Measurements from ENCODE around the gene MLLT6.

Gene MLLT6

DNA sequence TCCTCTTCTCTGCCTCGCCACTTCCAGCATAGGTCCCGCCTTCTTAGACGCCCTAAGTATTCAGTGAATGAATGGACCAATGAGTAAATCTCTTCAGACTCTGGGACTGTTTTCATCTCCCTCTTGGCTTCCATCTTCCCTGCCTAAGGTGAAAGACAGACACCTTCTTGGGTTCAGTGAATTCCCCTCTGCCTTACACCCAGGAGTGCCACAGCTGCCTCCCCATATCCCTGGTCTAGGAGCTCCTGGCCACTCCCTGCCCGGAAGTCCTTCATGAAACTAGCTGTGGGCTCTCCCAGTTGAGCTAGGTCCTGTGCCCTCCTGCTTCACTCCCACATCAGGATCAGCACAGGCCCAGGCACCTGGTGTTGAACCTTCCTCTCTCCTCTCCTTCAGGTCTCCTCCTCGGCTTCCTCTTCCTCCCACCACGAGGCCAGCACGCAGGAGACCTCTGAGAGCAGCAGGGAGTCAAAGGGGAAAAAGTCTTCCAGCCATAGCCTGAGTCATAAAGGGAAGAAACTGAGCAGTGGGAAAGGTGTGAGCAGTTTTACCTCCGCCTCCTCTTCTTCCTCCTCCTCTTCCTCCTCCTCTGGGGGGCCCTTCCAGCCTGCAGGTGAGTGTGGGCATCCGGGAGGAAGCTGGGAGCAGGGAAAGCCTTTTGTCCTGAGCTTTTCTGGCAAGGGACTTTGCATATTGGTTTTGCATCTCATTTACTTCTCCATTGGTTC lies 10.3 kb downstream of the MLLT6 start:
- H3K4me3 ChIP-seq (ENCODE audit: low read length): no peak overlapping the region
- no peak for DNase-seq (ENCODE audit: low read depth)
- TF ChIP-seq, protein P1, sequence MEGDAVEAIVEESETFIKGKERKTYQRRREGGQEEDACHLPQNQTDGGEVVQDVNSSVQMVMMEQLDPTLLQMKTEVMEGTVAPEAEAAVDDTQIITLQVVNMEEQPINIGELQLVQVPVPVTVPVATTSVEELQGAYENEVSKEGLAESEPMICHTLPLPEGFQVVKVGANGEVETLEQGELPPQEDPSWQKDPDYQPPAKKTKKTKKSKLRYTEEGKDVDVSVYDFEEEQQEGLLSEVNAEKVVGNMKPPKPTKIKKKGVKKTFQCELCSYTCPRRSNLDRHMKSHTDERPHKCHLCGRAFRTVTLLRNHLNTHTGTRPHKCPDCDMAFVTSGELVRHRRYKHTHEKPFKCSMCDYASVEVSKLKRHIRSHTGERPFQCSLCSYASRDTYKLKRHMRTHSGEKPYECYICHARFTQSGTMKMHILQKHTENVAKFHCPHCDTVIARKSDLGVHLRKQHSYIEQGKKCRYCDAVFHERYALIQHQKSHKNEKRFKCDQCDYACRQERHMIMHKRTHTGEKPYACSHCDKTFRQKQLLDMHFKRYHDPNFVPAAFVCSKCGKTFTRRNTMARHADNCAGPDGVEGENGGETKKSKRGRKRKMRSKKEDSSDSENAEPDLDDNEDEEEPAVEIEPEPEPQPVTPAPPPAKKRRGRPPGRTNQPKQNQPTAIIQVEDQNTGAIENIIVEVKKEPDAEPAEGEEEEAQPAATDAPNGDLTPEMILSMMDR (IDR thresholded peaks at IDR 0.05; ENCODE audit: insufficient read depth, low read depth, low read length, missing control alignments): no peak

DNA sequence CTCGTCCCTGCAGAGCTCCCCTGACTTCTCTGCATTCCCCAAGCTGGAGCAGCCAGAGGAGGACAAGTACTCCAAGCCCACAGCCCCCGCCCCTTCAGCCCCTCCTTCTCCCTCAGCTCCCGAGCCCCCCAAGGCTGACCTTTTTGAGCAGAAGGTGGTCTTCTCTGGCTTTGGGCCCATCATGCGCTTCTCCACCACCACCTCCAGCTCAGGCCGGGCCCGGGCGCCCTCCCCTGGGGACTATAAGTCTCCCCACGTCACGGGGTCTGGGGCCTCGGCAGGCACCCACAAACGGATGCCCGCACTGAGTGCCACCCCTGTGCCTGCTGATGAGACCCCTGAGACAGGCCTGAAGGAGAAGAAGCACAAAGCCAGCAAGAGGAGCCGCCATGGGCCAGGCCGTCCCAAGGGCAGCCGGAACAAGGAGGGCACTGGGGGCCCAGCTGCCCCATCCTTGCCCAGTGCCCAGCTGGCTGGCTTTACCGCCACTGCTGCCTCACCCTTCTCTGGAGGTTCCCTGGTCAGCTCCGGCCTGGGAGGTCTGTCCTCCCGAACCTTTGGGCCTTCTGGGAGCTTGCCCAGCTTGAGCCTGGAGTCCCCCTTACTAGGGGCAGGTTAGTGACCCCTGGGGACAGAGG lies 11.4 kb downstream of the MLLT6 start:
- DNase-seq (ENCODE audit: low read depth): no peak
- no peak overlapping the region for H3K4me3 ChIP-seq (ENCODE audit: low read length)
- TF ChIP-seq, protein P1 (IDR thresholded peaks at IDR 0.05; ENCODE audit: insufficient read depth, low read depth, low read length, missing control alignments): no peak

DNA sequence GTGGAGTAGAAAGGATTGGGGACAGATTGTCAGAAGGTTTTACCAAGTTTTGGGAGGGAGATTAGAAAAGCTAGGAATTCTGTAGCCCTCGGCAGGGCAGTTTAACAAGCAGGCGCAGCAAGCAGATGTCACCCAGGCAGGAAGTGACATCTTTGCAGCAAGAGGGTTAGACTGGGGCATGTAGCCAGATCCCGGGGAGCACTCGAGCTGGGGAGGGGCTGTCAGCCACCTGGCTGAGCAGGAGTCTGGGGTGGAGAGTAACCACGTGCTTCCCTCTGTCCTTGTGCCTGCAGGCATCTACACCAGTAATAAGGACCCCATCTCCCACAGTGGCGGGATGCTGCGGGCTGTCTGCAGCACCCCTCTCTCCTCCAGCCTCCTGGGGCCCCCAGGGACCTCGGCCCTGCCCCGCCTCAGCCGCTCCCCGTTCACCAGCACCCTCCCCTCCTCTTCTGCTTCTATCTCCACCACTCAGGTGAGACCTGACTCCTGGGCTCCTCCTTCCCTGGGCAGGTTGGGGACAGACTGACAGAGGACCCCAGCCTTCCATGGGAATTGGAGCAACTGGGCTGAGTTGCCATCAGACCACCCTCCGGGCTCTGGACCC lies 12.2 kb downstream of the MLLT6 start:
- H3K4me3 ChIP-seq (ENCODE audit: low read length): no peak overlapping the region
- TF ChIP-seq, protein P1 (IDR thresholded peaks at IDR 0.05; ENCODE audit: insufficient read depth, low read depth, low read length, missing control alignments): no peak
- no peak for DNase-seq (ENCODE audit: low read depth)

DNA sequence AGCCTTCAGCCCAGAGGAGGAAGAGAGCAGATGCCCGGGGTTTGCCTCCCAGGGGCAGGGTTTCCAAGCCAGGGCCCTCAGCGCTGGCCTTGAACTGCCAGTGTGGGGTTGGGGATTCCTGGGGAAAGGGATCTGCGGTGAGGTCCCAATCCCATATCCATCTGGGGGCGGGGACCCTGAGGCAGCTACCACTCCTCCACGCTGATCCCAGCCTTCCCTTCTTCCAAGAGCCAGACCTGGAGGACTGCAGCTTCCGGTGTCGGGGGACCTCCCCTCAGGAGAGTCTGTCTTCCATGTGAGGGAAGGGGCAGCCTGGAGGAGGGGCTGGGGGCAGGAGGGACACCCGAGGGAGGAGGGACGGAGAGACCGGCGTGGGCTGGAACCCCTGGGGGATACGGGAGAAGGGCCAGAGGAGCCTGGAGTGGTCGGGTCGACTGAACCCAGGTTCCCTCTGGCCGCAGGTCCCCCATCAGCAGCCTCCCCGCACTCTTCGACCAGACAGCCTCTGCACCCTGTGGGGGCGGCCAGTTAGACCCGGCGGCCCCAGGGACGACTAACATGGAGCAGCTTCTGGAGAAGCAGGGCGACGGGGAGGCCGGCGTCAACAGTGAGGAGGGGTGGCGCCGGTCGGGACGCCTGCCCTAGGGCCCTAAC lies 14.3 kb downstream of the MLLT6 start:
- no peak for DNase-seq (ENCODE audit: low read depth)
- no peak overlapping the region for H3K4me3 ChIP-seq (ENCODE audit: low read length)
- TF ChIP-seq, protein P1 (IDR thresholded peaks at IDR 0.05; ENCODE audit: insufficient read depth, low read depth, low read length, missing control alignments): no peak

DNA sequence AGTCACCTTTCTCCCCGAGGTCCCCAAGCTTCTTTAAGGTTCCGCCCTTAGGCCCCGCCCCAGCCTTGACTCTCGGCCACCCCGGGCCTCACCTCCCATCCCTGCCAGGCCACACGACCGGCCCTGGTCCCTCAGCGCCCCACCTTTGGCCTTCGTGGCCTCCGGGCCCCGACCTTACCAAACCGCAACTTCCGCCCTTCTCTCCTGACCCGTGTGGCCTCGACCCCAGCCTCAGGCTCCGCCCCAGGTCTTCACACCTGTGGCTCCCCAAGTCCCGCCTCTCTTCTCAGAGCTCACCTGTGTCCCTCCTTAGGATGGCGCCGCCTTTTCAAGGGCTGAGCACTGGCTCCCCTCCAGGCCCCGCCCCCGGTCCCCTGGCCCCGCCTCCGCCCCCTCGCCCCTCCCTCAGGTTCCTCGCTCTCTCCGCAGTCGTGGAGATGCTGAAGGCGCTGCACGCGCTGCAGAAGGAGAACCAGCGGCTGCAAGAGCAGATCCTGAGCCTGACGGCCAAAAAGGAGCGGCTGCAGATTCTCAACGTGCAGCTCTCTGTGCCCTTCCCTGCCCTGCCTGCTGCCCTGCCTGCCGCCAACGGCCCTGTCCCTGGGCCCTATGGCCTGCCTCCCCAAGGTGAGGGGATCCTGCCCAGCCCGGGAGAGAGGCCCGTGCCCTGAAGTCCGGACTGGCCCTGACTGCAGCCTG lies 15.0 kb downstream of the MLLT6 start:
- no peak overlapping the region for H3K4me3 ChIP-seq (ENCODE audit: low read length)
- TF ChIP-seq, protein P1 (IDR thresholded peaks at IDR 0.05; ENCODE audit: insufficient read depth, low read depth, low read length, missing control alignments): no peak
- DNase-seq (ENCODE audit: low read depth): no peak

DNA sequence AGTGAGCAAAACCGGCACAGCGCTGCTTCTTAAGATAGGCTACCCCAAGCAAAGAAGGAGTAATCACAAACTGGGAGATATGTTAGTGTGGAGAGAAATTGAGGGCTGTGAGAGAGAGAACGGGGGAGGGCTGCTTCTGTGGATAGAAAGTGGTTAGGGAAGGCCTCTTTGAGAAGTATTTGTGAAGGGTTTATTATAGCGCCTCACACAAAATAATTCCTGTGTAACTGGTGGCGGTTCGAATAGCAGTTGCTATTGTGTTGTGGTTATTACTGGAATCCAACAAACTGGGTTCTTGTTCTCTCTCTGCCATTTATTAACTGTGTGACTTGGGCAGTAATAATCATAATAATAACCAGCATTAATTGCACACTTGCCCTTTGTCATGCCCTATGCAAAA lies 15.9 kb downstream of the MLLT6 start:
- DNase-seq (ENCODE audit: low read depth): no peak
- H3K4me3 ChIP-seq (ENCODE audit: low read length): no peak overlapping the region
- TF ChIP-seq, protein P1 (IDR thresholded peaks at IDR 0.05; ENCODE audit: insufficient read depth, low read depth, low read length, missing control alignments): no peak

Measured in epithelial cell of esophagus (primary cell).